ENCODE results near the gene CHCHD6. TPM values are rescaled to one million over a fixed set of nuclear protein-coding genes. Genes with fewer than 3 reads are reported as not detected.

Gene CHCHD6
- total and polyA plus RNA-seq, 2 donors (not counting 3 experiments of a cell fraction or from before 2014, with no cell fraction given): 8.4 to 10.1 TPM

DNA sequence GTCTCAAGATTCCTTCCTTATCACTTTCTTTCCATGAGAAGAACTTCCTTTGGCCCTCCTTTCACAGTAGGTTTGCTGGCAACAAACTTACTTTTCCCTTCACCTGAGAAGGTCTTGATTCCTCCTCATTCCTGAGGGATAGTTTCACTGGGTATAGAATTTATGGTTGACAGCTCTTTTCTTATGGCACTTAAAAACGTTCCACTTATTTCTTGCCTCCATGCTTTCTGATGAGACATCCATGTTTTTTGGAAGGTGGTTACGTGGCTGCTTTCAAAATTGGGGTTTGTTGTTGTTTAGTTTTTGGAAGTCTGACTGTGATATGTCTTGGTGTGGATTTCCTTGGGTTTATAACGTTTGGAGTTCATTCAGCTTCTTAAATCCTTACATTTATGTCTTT, 270.7 kb downstream of the CHCHD6 start:
- Histone ChIP-seq H3K79me2 (ENCODE audit: control insufficient read depth, insufficient read depth, low read length) (no peaks in the 10 kb centered on the region), H2AFZ (ENCODE audit: low read depth, low read length) (no peak overlapping the region), H3K9me3 (replicated peaks; ENCODE audit: control insufficient read depth, insufficient read depth, low read length) (no peaks in the 10 kb centered on the region), H3K9ac (replicated peaks; ENCODE audit: extremely low read depth, insufficient read depth, low read length) (no peak overlapping the region), H3K36me3 (ENCODE audit: control insufficient read depth in 2 of 2, extremely low read depth in 1 of 2, insufficient read depth in 2 of 2, low read length in 2 of 2) (no peaks in the 10 kb centered on the region), H3K4me3 (replicated peaks in 1 of 3; ENCODE audit: insufficient read depth in 1 of 3, low read depth in 1 of 3, low read length in 3 of 3) (no peak overlapping the region), H3K27ac (ENCODE audit: insufficient read depth, low read depth, low read length) (no peak overlapping the region), H3K4me2 (ENCODE audit: insufficient read depth, low read length) (no peak overlapping the region), H3K9me1 (replicated peaks; ENCODE audit: control insufficient read depth, extremely low read depth, insufficient read depth, low read length) (no peaks in the 10 kb centered on the region), H4K20me1 (replicated peaks; ENCODE audit: control insufficient read depth, extremely low read depth, insufficient read depth, low read length) (no peaks in the 10 kb centered on the region), H3K4me1 (ENCODE audit: control insufficient read depth, extremely low read depth, insufficient read depth, low read length) (no peaks in the 10 kb centered on the region), H3K27me3 (ENCODE audit: control insufficient read depth in 2 of 2, insufficient read depth in 2 of 2, low read length in 2 of 2) (peaks cover 13 to 21% of the 10 kb centered on the region in 2 experiments)
- ChIA-PET CTCF (no interaction called here), POLR2A (no interaction called here)
- FAIRE-seq (no peak), DNase-seq (ENCODE audit: low read depth, low spot score) (no peak)
- TF ChIP-seq, protein P1, sequence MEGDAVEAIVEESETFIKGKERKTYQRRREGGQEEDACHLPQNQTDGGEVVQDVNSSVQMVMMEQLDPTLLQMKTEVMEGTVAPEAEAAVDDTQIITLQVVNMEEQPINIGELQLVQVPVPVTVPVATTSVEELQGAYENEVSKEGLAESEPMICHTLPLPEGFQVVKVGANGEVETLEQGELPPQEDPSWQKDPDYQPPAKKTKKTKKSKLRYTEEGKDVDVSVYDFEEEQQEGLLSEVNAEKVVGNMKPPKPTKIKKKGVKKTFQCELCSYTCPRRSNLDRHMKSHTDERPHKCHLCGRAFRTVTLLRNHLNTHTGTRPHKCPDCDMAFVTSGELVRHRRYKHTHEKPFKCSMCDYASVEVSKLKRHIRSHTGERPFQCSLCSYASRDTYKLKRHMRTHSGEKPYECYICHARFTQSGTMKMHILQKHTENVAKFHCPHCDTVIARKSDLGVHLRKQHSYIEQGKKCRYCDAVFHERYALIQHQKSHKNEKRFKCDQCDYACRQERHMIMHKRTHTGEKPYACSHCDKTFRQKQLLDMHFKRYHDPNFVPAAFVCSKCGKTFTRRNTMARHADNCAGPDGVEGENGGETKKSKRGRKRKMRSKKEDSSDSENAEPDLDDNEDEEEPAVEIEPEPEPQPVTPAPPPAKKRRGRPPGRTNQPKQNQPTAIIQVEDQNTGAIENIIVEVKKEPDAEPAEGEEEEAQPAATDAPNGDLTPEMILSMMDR (IDR thresholded peaks at IDR 0.05; ENCODE audit: extremely low read depth in 1 of 2, insufficient read depth in 1 of 2, low read depth in 1 of 2, low read length in 2 of 2): no peak
- TF ChIP-seq JUN (IDR thresholded peaks at IDR 0.05; ENCODE audit: borderline replicate concordance, insufficient read depth, insufficient read length, low read depth) (no peak), POLR2AphosphoS5 (IDR thresholded peaks at IDR 0.05; ENCODE audit: insufficient read depth, low read depth, low read length) (no peak), POLR2A (IDR thresholded peaks at IDR 0.05; ENCODE audit: low read depth, low read length) (no peak), GATA2 (IDR thresholded peaks at IDR 0.05; ENCODE audit: insufficient read depth, insufficient read length, low read depth, low read length) (no peak), MYC (IDR thresholded peaks at IDR 0.05; ENCODE audit: low read depth, low read length) (no peak), FOS (IDR thresholded peaks at IDR 0.05; ENCODE audit: borderline replicate concordance, insufficient read depth, low read length) (no peak), EZH2 (IDR thresholded peaks at IDR 0.05; ENCODE audit: borderline replicate concordance, low read depth, low read length, severe bottlenecking) (no peak)
- TF ChIP-seq, protein P2, sequence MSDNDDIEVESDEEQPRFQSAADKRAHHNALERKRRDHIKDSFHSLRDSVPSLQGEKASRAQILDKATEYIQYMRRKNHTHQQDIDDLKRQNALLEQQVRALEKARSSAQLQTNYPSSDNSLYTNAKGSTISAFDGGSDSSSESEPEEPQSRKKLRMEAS (IDR thresholded peaks at IDR 0.05; ENCODE audit: insufficient read depth, insufficient read length): no peak
- dilution Hi-C loops (cut with MboI; ENCODE audit: extremely low pct_ligation_motif_present, low sequenced_read_pairs) (no loop called here), intact Hi-C loops (cut with micrococcal nuclease) (no loop called here)
- BruUV-seq (replicated peaks): no TSS peak

Measured in endothelial cell of umbilical vein (primary cell).